HEK293 (cell line): ENCODE results near the gene MS4A2.

ENCODE experiments used
- CTCF ChIA-PET: fragments of 350-600 bp; formaldehyde crosslinking; extraction: SDS; loops from one replicate; lab custom pipeline; 2021; ENCODE audit warnings: antibody characterized with exemption; lab: Yijun Ruan, JAX
- POLR2A ChIA-PET: fragments of 300-600 bp; formaldehyde crosslinking; extraction: SDS; loops from one replicate; lab custom pipeline; 2020; ENCODE audit warnings: antibody characterized with exemption, inconsistent platforms; lab: Yijun Ruan, JAX
- H3K27ac ChIP-seq: fragments of 200-500 bp; sonication (Bioruptor generic); 2 replicates; pipeline ENCODE4 v1.5.1; 2014; ENCODE audit warnings: low read depth, low read length, control low read depth, inconsistent platforms; ENCODE audit errors: extremely low read depth
- H3K36me3 ChIP-seq, 2 experiments: fragments of 200-500 bp in 1 of 2; sonication (Bioruptor generic) in 1 of 2; 1 replicate in 1 of 2; 2 replicates in 1 of 2; pipeline ENCODE4 v1.5.1; 2014 to 2017; ENCODE audit warnings: inconsistent platforms in 2 of 2, low read length in 2 of 2; ENCODE audit not compliant: control insufficient read depth in 2 of 2, insufficient read depth in 1 of 2
- H3K4me1 ChIP-seq: fragments of 200-500 bp; sonication (Bioruptor generic); 2 replicates; pipeline ENCODE4 v1.5.1; 2014; ENCODE audit warnings: mild to moderate bottlenecking, low read length, inconsistent platforms; ENCODE audit not compliant: control insufficient read depth, insufficient read depth
- H3K4me3 ChIP-seq: 2 replicates; pipeline ENCODE4 v1.5.1; 2011; ENCODE audit warnings: low read depth, mild to moderate bottlenecking, control low read depth, low read length, moderate library complexity
- H3K9me3 ChIP-seq: fragments of 200-500 bp; sonication (Bioruptor generic); 2 replicates; pipeline ENCODE4 v1.5.1; 2014; ENCODE audit warnings: low read depth, low read length, inconsistent platforms; ENCODE audit not compliant: control insufficient read depth, insufficient read depth
- BCL11A ChIP-seq: fragments of 450-650 bp; formaldehyde crosslinking; IDR thresholded peaks from 2 replicates; pipeline ENCODE4 v1.5.1; 2016; ENCODE audit warnings: low read depth, missing biosample characterization, missing genetic modification characterization
- HIC1 ChIP-seq: fragments of 450-650 bp; formaldehyde crosslinking; IDR thresholded peaks from 2 replicates; pipeline ENCODE4 v1.5.1; 2016; ENCODE audit warnings: missing biosample characterization, missing genetic modification characterization
- OVOL3 ChIP-seq: fragments of 450-650 bp; formaldehyde crosslinking; IDR thresholded peaks from 2 replicates; pipeline ENCODE4 v1.5.1; 2016; ENCODE audit warnings: missing biosample characterization, missing genetic modification characterization
- PBX3 ChIP-seq: sonication (generic); formaldehyde crosslinking; IDR thresholded peaks from 2 replicates; pipeline ENCODE4 v1.8.1; 2022; ENCODE audit warnings: mild to moderate bottlenecking, moderate library complexity, missing genetic modification reagents
- PRDM10 ChIP-seq: fragments of 450-650 bp; formaldehyde crosslinking; IDR thresholded peaks from 2 replicates; pipeline ENCODE4 v1.5.1; 2016; ENCODE audit warnings: missing biosample characterization, missing genetic modification characterization
- PRDM6 ChIP-seq: fragments of 450-650 bp; formaldehyde crosslinking; IDR thresholded peaks from 2 replicates; pipeline ENCODE4 v1.5.1; 2017; ENCODE audit warnings: missing biosample characterization, missing genetic modification characterization
- SP2 ChIP-seq: fragments of 450-650 bp; formaldehyde crosslinking; IDR thresholded peaks from 2 replicates; pipeline ENCODE4 v1.5.1; 2016; ENCODE audit warnings: missing biosample characterization, missing genetic modification characterization
- ZEB2 ChIP-seq: fragments of 450-650 bp; formaldehyde crosslinking; IDR thresholded peaks from 2 replicates; pipeline ENCODE4 v1.5.1; 2016; ENCODE audit warnings: missing biosample characterization, missing genetic modification characterization
- ZNF10 ChIP-seq: fragments of 450-650 bp; formaldehyde crosslinking; IDR thresholded peaks from 2 replicates; pipeline ENCODE4 v1.5.1; 2017; ENCODE audit warnings: missing biosample characterization, missing genetic modification characterization
- ZNF133 ChIP-seq: fragments of 450-650 bp; formaldehyde crosslinking; IDR thresholded peaks from 2 replicates; pipeline ENCODE4 v1.5.1; 2016; ENCODE audit warnings: missing biosample characterization, missing genetic modification characterization
- ZNF202 ChIP-seq: fragments of 450-650 bp; formaldehyde crosslinking; IDR thresholded peaks from 2 replicates; pipeline ENCODE4 v1.5.1; 2016; ENCODE audit warnings: missing biosample characterization, missing genetic modification characterization, borderline replicate concordance
- ZNF341 ChIP-seq: fragments of 450-650 bp; formaldehyde crosslinking; IDR thresholded peaks from 2 replicates; pipeline ENCODE4; 2016; ENCODE audit warnings: low read depth, missing biosample characterization, missing genetic modification characterization
- ZNF529 ChIP-seq: fragments of 450-650 bp; formaldehyde crosslinking; IDR thresholded peaks from 2 replicates; pipeline ENCODE4 v1.5.1; 2017; ENCODE audit warnings: missing genetic modification characterization, missing biosample characterization; ENCODE audit not compliant: insufficient replicate concordance
- ZNF544 ChIP-seq: fragments of 450-650 bp; formaldehyde crosslinking; IDR thresholded peaks from 2 replicates; pipeline ENCODE4 v1.5.0; 2017; ENCODE audit warnings: missing biosample characterization, missing genetic modification characterization
- ZNF585B ChIP-seq: fragments of 450-650 bp; formaldehyde crosslinking; IDR thresholded peaks from 2 replicates; pipeline ENCODE4 v1.5.1; 2016; ENCODE audit warnings: missing biosample characterization, missing genetic modification characterization
- ZNF623 ChIP-seq: fragments of 450-650 bp; formaldehyde crosslinking; IDR thresholded peaks from 2 replicates; pipeline ENCODE4 v1.5.1; 2016; ENCODE audit warnings: missing biosample characterization, missing genetic modification characterization
- ZNF777 ChIP-seq: fragments of 450-650 bp; formaldehyde crosslinking; IDR thresholded peaks from 2 replicates; pipeline ENCODE4 v1.5.1; 2017; ENCODE audit warnings: missing biosample characterization, missing genetic modification characterization, borderline replicate concordance
- ZNF792 ChIP-seq: fragments of 450-650 bp; formaldehyde crosslinking; IDR thresholded peaks from 2 replicates; pipeline ENCODE4 v1.5.1; 2016; ENCODE audit warnings: missing biosample characterization, missing genetic modification characterization
- ZNF837 ChIP-seq: fragments of 450-650 bp; formaldehyde crosslinking; IDR thresholded peaks from 2 replicates; pipeline ENCODE4 v1.5.1; 2016; ENCODE audit warnings: missing biosample characterization, missing genetic modification characterization
- ZSCAN18 ChIP-seq: fragments of 450-650 bp; formaldehyde crosslinking; IDR thresholded peaks from 2 replicates; pipeline ENCODE4 v1.5.1; 2016; ENCODE audit warnings: missing biosample characterization, missing genetic modification characterization

The MS4A2 gene

GRCh38 chr11:60124802-60125432, 36.5 kb downstream of the MS4A2 start:
- no peak overlapping the region for H3K4me3 ChIP-seq
- no peak for TF ChIP-seq PRDM10 (tag by site-specific recombination)
- CTCF ChIA-PET = interaction anchor here (0.6 kb wide), 1 partner anchor 206 kb away, joined by 3 read pairs; no protein-coding TSS in a partner anchor
- no peaks in the 10 kb centered on the region for H3K36me3 ChIP-seq
- no peaks in the 10 kb centered on the region for H3K4me1 ChIP-seq
- H3K9me3 ChIP-seq = no peaks in the 10 kb centered on the region
- POLR2A ChIA-PET = no interaction called here
- no peak overlapping the region for H3K27ac ChIP-seq

GRCh38 chr11:60125956-60126585, 37.6 kb downstream of the MS4A2 start:
- H3K4me3 ChIP-seq = no peak overlapping the region
- CTCF ChIA-PET = interaction anchor here (0.6 to 1.2 kb wide), 3 partner anchors 65 to 684 kb away, joined by 3 to 4 read pairs (median 4); no protein-coding TSS in a partner anchor
- no peaks in the 10 kb centered on the region for H3K36me3 ChIP-seq
- no peak overlapping the region for H3K27ac ChIP-seq
- no peaks in the 10 kb centered on the region for H3K4me1 ChIP-seq
- no peak for TF ChIP-seq ZNF777 (tag by site-specific recombination)
- no peak for TF ChIP-seq PBX3 (CRISPR knock-in tag)
- TF ChIP-seq ZNF133 (tag by site-specific recombination) = no peak
- TF ChIP-seq ZNF341 (tag by site-specific recombination) = no peak
- TF ChIP-seq BCL11A (tag by site-specific recombination) = no peak
- TF ChIP-seq SP2 (tag by site-specific recombination) = no peak
- no peak for TF ChIP-seq OVOL3
- POLR2A ChIA-PET = no interaction called here
- no peaks in the 10 kb centered on the region for H3K9me3 ChIP-seq

- POLR2A ChIA-PET = no interaction called here
- H3K9me3 ChIP-seq = no peaks in the 10 kb centered on the region
- CTCF ChIA-PET = interaction anchor here (0.7 to 0.8 kb wide), 2 partner anchors 304 to 590 kb away, joined by 5 read pairs; no protein-coding TSS in a partner anchor
- no peaks in the 10 kb centered on the region for H3K4me1 ChIP-seq
- H3K36me3 ChIP-seq = no peaks in the 10 kb centered on the region
- H3K27ac ChIP-seq = no peak overlapping the region
- no peak overlapping the region for H3K4me3 ChIP-seq
- no peak for TF ChIP-seq ZEB2 (tag by site-specific recombination)
- TF ChIP-seq ZSCAN18 (tag by site-specific recombination) = no peak
- TF ChIP-seq ZNF837 (tag by site-specific recombination) = no peak
- TF ChIP-seq ZNF202 (tag by site-specific recombination) = no peak
- no peak for TF ChIP-seq ZNF623
- no peak for TF ChIP-seq ZNF529
- TF ChIP-seq ZNF544 = no peak
- no peak for TF ChIP-seq PRDM6 (tag by site-specific recombination)
- TF ChIP-seq ZNF10 (tag by site-specific recombination) = no peak
- TF ChIP-seq HIC1 = no peak
- TF ChIP-seq ZNF133 (tag by site-specific recombination) = no peak
- TF ChIP-seq ZNF792 (tag by site-specific recombination) = no peak
- TF ChIP-seq ZNF585B (tag by site-specific recombination) = no peak
These were observed 38.9 kb downstream of the MS4A2 start for GRCh38 chr11:60127311-60127811.
